OCI-LY1 (cell line): ENCODE data around the gene EFHC2.
"Not testable (repeated sequence)": the region's sequence is repeated elsewhere in the genome, so short reads cannot be mapped to it uniquely, and the experiment has no call there.

Experiments used
- H2AFZ ChIP-seq: fragments of 200-600 bp; sonication (generic), shearing (Covaris generic); 2 replicates; pipeline ENCODE4 v1.6.0; 2014; ENCODE audit warnings: antibody characterized with exemption, mild to moderate bottlenecking, low read length
- H3F3A ChIP-seq: fragments of 200-600 bp; sonication (generic), shearing (Covaris generic); 2 replicates; pipeline ENCODE4 v1.6.0; 2014; ENCODE audit warnings: mild to moderate bottlenecking, antibody characterized with exemption, low read length, moderate library complexity; ENCODE audit not compliant: insufficient read depth
- H3K27ac ChIP-seq: fragments of 200-600 bp; sonication (generic); 2 replicates; pipeline ENCODE4 v1.5.1; 2014; ENCODE audit warnings: low read length, mixed run types, mild to moderate bottlenecking, low read depth; ENCODE audit not compliant: poor library complexity, severe bottlenecking
- H3K27me3 ChIP-seq: fragments of 200-600 bp; sonication (generic); 2 replicates; pipeline ENCODE4 v1.6.0; 2014; ENCODE audit warnings: antibody characterized with exemption, mild to moderate bottlenecking, low read length, moderate library complexity; ENCODE audit not compliant: insufficient read depth
- H3K36me3 ChIP-seq: fragments of 200-600 bp; sonication (generic); 2 replicates; pipeline ENCODE4 v1.6.1; 2014; ENCODE audit warnings: mild to moderate bottlenecking, antibody characterized with exemption, low read length, moderate library complexity, mixed read lengths; ENCODE audit not compliant: insufficient read depth
- H3K4me1 ChIP-seq: fragments of 200-600 bp; sonication (generic); 2 replicates; pipeline ENCODE4 v1.5.1; 2014; ENCODE audit warnings: mild to moderate bottlenecking, low read length, moderate library complexity; ENCODE audit not compliant: insufficient read depth, severe bottlenecking
- H3K4me2 ChIP-seq: fragments of 200-600 bp; sonication (generic), shearing (Covaris generic); 2 replicates; pipeline ENCODE4 v1.6.1; 2014; ENCODE audit warnings: low read length
- H3K4me3 ChIP-seq: fragments of 200-600 bp; sonication (generic); 2 replicates; pipeline ENCODE4 v1.5.1; 2014; ENCODE audit warnings: low read length, low read depth, mild to moderate bottlenecking, mixed read lengths; ENCODE audit not compliant: poor library complexity, severe bottlenecking
- H3K79me2 ChIP-seq: fragments of 200-600 bp; shearing (Covaris generic); 2 replicates; pipeline ENCODE4 v1.6.1; 2016; ENCODE audit warnings: mixed run types, low read length, mixed read lengths; ENCODE audit not compliant: insufficient read depth
- H3K9ac ChIP-seq: fragments of 200-600 bp; sonication (generic), shearing (Covaris generic); 2 replicates; pipeline ENCODE4 v1.6.1; 2014; ENCODE audit warnings: mild to moderate bottlenecking, low read length, mixed read lengths
- H3K9me2 ChIP-seq: fragments of 200-600 bp; sonication (generic), shearing (Covaris generic); 2 replicates; pipeline ENCODE4 v1.6.1; 2014; ENCODE audit warnings: low read depth, mild to moderate bottlenecking, low read length, mixed read lengths
- H3K9me3 ChIP-seq: fragments of 200-600 bp; shearing (Covaris generic); 2 replicates; pipeline ENCODE4 v1.6.1; 2014; ENCODE audit warnings: low read length, mixed read lengths
- H4K20me1 ChIP-seq: fragments of 200-600 bp; sonication (generic), shearing (Covaris generic); 2 replicates; pipeline ENCODE4 v1.6.0; 2016; ENCODE audit warnings: mild to moderate bottlenecking, low read length; ENCODE audit not compliant: insufficient read depth
- CTCF ChIP-seq: fragments of 200-600 bp; sonication (generic), shearing (Covaris generic); IDR thresholded peaks from 2 replicates; pipeline ENCODE4 v1.5.1; 2017; ENCODE audit warnings: mild to moderate bottlenecking, antibody characterized with exemption, low read length, moderate library complexity, mixed read lengths
- EZH2 ChIP-seq: fragments of 200-600 bp; sonication (generic), shearing (Covaris generic); IDR thresholded peaks from 2 replicates; pipeline ENCODE4 v1.8.0; 2017; ENCODE audit warnings: borderline replicate concordance, mixed run types, mild to moderate bottlenecking, antibody characterized with exemption, low read length, moderate library complexity, mixed read lengths

EFHC2 gene

GRCh38 chrX:44202596-44202995 is 140.9 kb downstream of the EFHC2 start:
- H3K36me3 ChIP-seq, result no peaks in the 10 kb centered on the region
- H2AFZ ChIP-seq, result no peak overlapping the region
- H3K4me2 ChIP-seq, result no peak overlapping the region
- no peak overlapping the region for H3K4me3 ChIP-seq
- no peaks in the 10 kb centered on the region for H3K27me3 ChIP-seq
- H3K9me2 ChIP-seq, result no peaks in the 10 kb centered on the region
- no peak overlapping the region for H3K9ac ChIP-seq
- no peaks in the 10 kb centered on the region for H4K20me1 ChIP-seq
- no peak overlapping the region for H3K27ac ChIP-seq
- H3K4me1 ChIP-seq, result no peaks in the 10 kb centered on the region
- no peaks in the 10 kb centered on the region for H3K79me2 ChIP-seq
- H3K9me3 ChIP-seq, result no peaks in the 10 kb centered on the region
- TF ChIP-seq EZH2 (no peak), CTCF (no peak)
- no peaks in the 10 kb centered on the region for H3F3A ChIP-seq

- Histone ChIP-seq H3K4me3 (no peak overlapping the region), H3K9ac (no peak overlapping the region), H3K27ac (no peak overlapping the region), H3K4me2 (no peak overlapping the region), H3K9me2 (no peaks in the 10 kb centered on the region), H3K9me3 (no peaks in the 10 kb centered on the region), H3K79me2 (no peaks in the 10 kb centered on the region), H4K20me1 (no peaks in the 10 kb centered on the region), H3K4me1 (no peaks in the 10 kb centered on the region), H3F3A (no peaks in the 10 kb centered on the region), H3K36me3 (no peaks in the 10 kb centered on the region), H2AFZ (no peak overlapping the region), H3K27me3 (no peaks in the 10 kb centered on the region)
- TF ChIP-seq EZH2 (no peak), CTCF (no peak)
Observed at GRCh38 chrX:44189116-44189515, 154.4 kb downstream of the EFHC2 start.

GRCh38 chrX:44187915-44188314 is 155.6 kb downstream of the EFHC2 start:
- H3K9ac ChIP-seq, H3K27ac ChIP-seq, H3K36me3 ChIP-seq, H2AFZ ChIP-seq, H3K9me3 ChIP-seq, H3K4me3 ChIP-seq, H3K9me2 ChIP-seq, H4K20me1 ChIP-seq, H3K79me2 ChIP-seq, H3K4me1 ChIP-seq, H3K27me3 ChIP-seq, H3F3A ChIP-seq, H3K4me2 ChIP-seq: not testable (repeated sequence)

GRCh38 chrX:44183329-44183728 is 160.1 kb downstream of the EFHC2 start:
- no peaks in the 10 kb centered on the region for H3K9me2 ChIP-seq
- H3K4me1 ChIP-seq, result no peaks in the 10 kb centered on the region
- H3K36me3 ChIP-seq, result no peaks in the 10 kb centered on the region
- H2AFZ ChIP-seq, result no peak overlapping the region
- H3K9me3 ChIP-seq, result no peaks in the 10 kb centered on the region
- no peaks in the 10 kb centered on the region for H3K27me3 ChIP-seq
- no peak overlapping the region for H3K27ac ChIP-seq
- no peaks in the 10 kb centered on the region for H4K20me1 ChIP-seq
- H3K4me2 ChIP-seq, result no peak overlapping the region
- H3K4me3 ChIP-seq, result no peak overlapping the region
- TF ChIP-seq EZH2 (no peak), CTCF (no peak)
- H3F3A ChIP-seq, result no peaks in the 10 kb centered on the region
- no peak overlapping the region for H3K9ac ChIP-seq
- no peaks in the 10 kb centered on the region for H3K79me2 ChIP-seq
